CD8-positive, alpha-beta memory T cell (primary cell): Measurements from ENCODE around the gene LTBP1. TPM values are rescaled to one million over a fixed set of nuclear protein-coding genes. Genes with fewer than 3 reads are reported as not detected.

Source experiments
- CTCF ChIA-PET: fragments of 350-600 bp; sonication (Branson Sonifier 250); formaldehyde crosslinking; loops from one replicate; lab custom pipeline; 2021; ENCODE audit warnings: antibody characterized with exemption; lab: Charles Lee
- POLR2A ChIA-PET: fragments of 350-600 bp; sonication (Branson Sonifier 250); formaldehyde crosslinking; loops from one replicate; lab custom pipeline; 2021; ENCODE audit warnings: antibody characterized with exemption; lab: Charles Lee
- DNase-seq, 5 donors: peaks; one replicate each; pipeline versions ENCODE4 v3.0.0 to v3.0.0-alpha.2; 2020 to 2022; ENCODE audit warnings: mixed read lengths in 1 of 5
- H3K27ac ChIP-seq: one replicate; pipeline ENCODE4 v1.7.0; 2013; ENCODE audit warnings: low read depth, mild to moderate bottlenecking, low read length, moderate library complexity
- H3K27me3 ChIP-seq: 2 replicates; pipeline ENCODE4 v1.7.0; 2013; ENCODE audit warnings: low read length, mild to moderate bottlenecking; ENCODE audit not compliant: insufficient read depth, poor library complexity, severe bottlenecking
- H3K36me3 ChIP-seq: 2 replicates; pipeline ENCODE4 v1.7.0; 2013; ENCODE audit warnings: mild to moderate bottlenecking, low read length, moderate library complexity; ENCODE audit not compliant: insufficient read depth
- H3K4me1 ChIP-seq: 2 replicates; pipeline ENCODE4 v1.7.0; 2013; ENCODE audit warnings: mild to moderate bottlenecking, low read length, moderate library complexity; ENCODE audit not compliant: insufficient read depth
- H3K4me3 ChIP-seq: 2 replicates; pipeline ENCODE4 v1.7.0; 2013; ENCODE audit warnings: mild to moderate bottlenecking, low read length
- H3K9me3 ChIP-seq: 2 replicates; pipeline ENCODE4 v1.7.0; 2013; ENCODE audit warnings: mild to moderate bottlenecking, low read length
- H3K27ac Mint-ChIP-seq, 8 donors: one replicate each; pipeline ENCODE4 v1.8.0; 2020 to 2021; ENCODE audit warnings: mixed read lengths in 8 of 8, mild to moderate bottlenecking in 6 of 8, inconsistent platforms in 3 of 8, moderate library complexity in 3 of 8
- H3K27me3 Mint-ChIP-seq, 2 donors: one replicate each; pipeline ENCODE4 v1.8.0; 2020 to 2021; ENCODE audit warnings: mixed read lengths in 2 of 2, mild to moderate bottlenecking in 1 of 2, moderate library complexity in 1 of 2
- H3K36me3 Mint-ChIP-seq, 3 donors: one replicate each; pipeline ENCODE4 v1.8.0; 2020 to 2021; ENCODE audit warnings: mixed read lengths in 3 of 3, inconsistent platforms in 1 of 3, mild to moderate bottlenecking in 1 of 3
- H3K4me1 Mint-ChIP-seq, 3 donors: one replicate each; pipeline ENCODE4 v1.8.0; 2020 to 2021; ENCODE audit warnings: mixed read lengths in 3 of 3, inconsistent platforms in 1 of 3, mild to moderate bottlenecking in 1 of 3
- H3K4me3 Mint-ChIP-seq, 7 donors: one replicate each; pipeline ENCODE4 v1.8.0; 2020 to 2021; ENCODE audit warnings: mixed read lengths in 7 of 7, mild to moderate bottlenecking in 6 of 7, moderate library complexity in 4 of 7, inconsistent platforms in 2 of 7
- H3K9me3 Mint-ChIP-seq, 5 donors: one replicate each; pipeline ENCODE4 v1.8.0; 2020 to 2022; ENCODE audit warnings: mixed read lengths in 5 of 5, mild to moderate bottlenecking in 3 of 5, moderate library complexity in 2 of 5, inconsistent platforms in 1 of 5
- polyA plus RNA-seq: library from polyadenylated mRNA; unstranded; fragments of 300-500 nt; fragmentation: Illumina TruSeq; gene quantifications from one replicate; pipeline ENCODE4 v1.2.3, GENCODE V29; 2021
- total RNA-seq, 2 experiments: library from RNA; stranded (reverse); gene quantifications; one replicate each; pipeline ENCODE4 v1.2.3, GENCODE V29; 2021

The LTBP1 gene
- total and polyA plus RNA-seq, 3 experiments from 2014 or later, result not detected

GRCh38 chr2:33136566-33136965 lies 189.8 kb downstream of the LTBP1 start:
- ChIA-PET POLR2A (no interaction called here), CTCF (no interaction called here)
- Mint-ChIP-seq H3K4me3 (no peak overlapping the region), H3K9me3 (no peaks in the 10 kb centered on the region), H3K27me3 (peaks cover 6 to 23% of the 10 kb centered on the region in 2 donors), H3K27ac (no peak overlapping the region), H3K36me3 (no peaks in the 10 kb centered on the region), H3K4me1 (no peaks in the 10 kb centered on the region)
- no peak overlapping the region for H3K4me3 ChIP-seq
- no peaks in the 10 kb centered on the region for H3K4me1 ChIP-seq
- H3K9me3 ChIP-seq, result no peaks in the 10 kb centered on the region
- H3K36me3 ChIP-seq, result no peaks in the 10 kb centered on the region
- no peaks in the 10 kb centered on the region for H3K27me3 ChIP-seq
- no peak for DNase-seq
- no peak overlapping the region for H3K27ac ChIP-seq

DNA sequence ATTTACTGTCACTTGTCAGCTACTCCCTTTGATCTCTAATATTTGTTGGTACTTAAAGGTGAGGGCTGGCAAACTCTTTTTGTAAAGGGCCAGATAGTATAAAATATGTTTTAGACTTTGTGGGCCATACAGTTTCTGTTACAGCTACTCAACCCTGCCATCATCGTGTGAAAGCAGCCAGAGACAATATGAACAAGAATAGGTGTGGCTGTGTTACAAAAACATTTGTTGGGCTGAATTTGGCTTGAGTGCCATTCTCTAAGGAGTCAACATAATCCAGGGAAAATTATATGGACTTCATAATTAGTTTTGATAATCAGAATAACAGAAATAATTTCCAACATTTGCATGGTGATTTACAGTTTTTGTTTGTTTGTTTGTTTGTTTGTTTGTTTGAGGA lies 190.6 kb downstream of the LTBP1 start:
- DNase-seq, result no peak
- no peaks in the 10 kb centered on the region for H3K36me3 Mint-ChIP-seq
- CTCF ChIA-PET, result no interaction called here
- no peaks in the 10 kb centered on the region for H3K9me3 Mint-ChIP-seq
- no peaks in the 10 kb centered on the region for H3K36me3 ChIP-seq
- H3K4me3 ChIP-seq, result no peak overlapping the region
- no peaks in the 10 kb centered on the region for H3K27me3 ChIP-seq
- no peak overlapping the region for H3K27ac ChIP-seq
- POLR2A ChIA-PET, result no interaction called here
- no peak overlapping the region for H3K27ac Mint-ChIP-seq
- H3K4me1 ChIP-seq, result no peaks in the 10 kb centered on the region
- H3K4me1 Mint-ChIP-seq, result no peaks in the 10 kb centered on the region
- no peak overlapping the region for H3K4me3 Mint-ChIP-seq
- peaks cover 6 to 25% of the 10 kb centered on the region in 2 donors for H3K27me3 Mint-ChIP-seq
- no peaks in the 10 kb centered on the region for H3K9me3 ChIP-seq

- Mint-ChIP-seq H3K27me3 (peaks cover 2 to 22% of the 10 kb centered on the region in 2 donors), H3K9me3 (no peaks in the 10 kb centered on the region), H3K4me3 (no peak overlapping the region), H3K4me1 (no peaks in the 10 kb centered on the region), H3K27ac (no peak overlapping the region), H3K36me3 (no peaks in the 10 kb centered on the region)
- no peak overlapping the region for H3K27ac ChIP-seq
- no peak for DNase-seq
- H3K27me3 ChIP-seq, result no peaks in the 10 kb centered on the region
- H3K9me3 ChIP-seq, result no peaks in the 10 kb centered on the region
- POLR2A ChIA-PET, result no interaction called here
- no peaks in the 10 kb centered on the region for H3K4me1 ChIP-seq
- CTCF ChIA-PET, result no interaction called here
- no peak overlapping the region for H3K4me3 ChIP-seq
- no peaks in the 10 kb centered on the region for H3K36me3 ChIP-seq
Measured at GRCh38 chr2:33139949-33140348, 193.2 kb downstream of the LTBP1 start.

- no peaks in the 10 kb centered on the region for H3K4me1 ChIP-seq
- no peak overlapping the region for H3K27ac ChIP-seq
- Mint-ChIP-seq H3K27ac (no peak overlapping the region), H3K4me3 (no peak overlapping the region), H3K4me1 (no peaks in the 10 kb centered on the region), H3K27me3 (peaks cover 2 to 16% of the 10 kb centered on the region in 2 donors), H3K36me3 (no peaks in the 10 kb centered on the region), H3K9me3 (no peaks in the 10 kb centered on the region)
- H3K4me3 ChIP-seq, result no peak overlapping the region
- no peaks in the 10 kb centered on the region for H3K9me3 ChIP-seq
- ChIA-PET CTCF (no interaction called here), POLR2A (no interaction called here)
- no peaks in the 10 kb centered on the region for H3K27me3 ChIP-seq
- no peak for DNase-seq
- H3K36me3 ChIP-seq, result no peaks in the 10 kb centered on the region
Measured at GRCh38 chr2:33141476-33141875, 194.7 kb downstream of the LTBP1 start.

GRCh38 chr2:33142810-33143209 lies 196.1 kb downstream of the LTBP1 start:
- H3K27ac Mint-ChIP-seq, result no peak overlapping the region
- no peaks in the 10 kb centered on the region for H3K36me3 Mint-ChIP-seq
- H3K36me3 ChIP-seq, result no peaks in the 10 kb centered on the region
- no peaks in the 10 kb centered on the region for H3K4me1 ChIP-seq
- no peaks in the 10 kb centered on the region for H3K27me3 ChIP-seq
- H3K4me3 Mint-ChIP-seq, result no peak overlapping the region
- H3K9me3 Mint-ChIP-seq, result no peaks in the 10 kb centered on the region
- peaks cover 3 to 16% of the 10 kb centered on the region in 2 donors for H3K27me3 Mint-ChIP-seq
- no peak overlapping the region for H3K4me3 ChIP-seq
- no peak overlapping the region for H3K27ac ChIP-seq
- ChIA-PET CTCF (no interaction called here), POLR2A (no interaction called here)
- no peaks in the 10 kb centered on the region for H3K9me3 ChIP-seq
- DNase-seq, result no peak
- no peaks in the 10 kb centered on the region for H3K4me1 Mint-ChIP-seq

DNA sequence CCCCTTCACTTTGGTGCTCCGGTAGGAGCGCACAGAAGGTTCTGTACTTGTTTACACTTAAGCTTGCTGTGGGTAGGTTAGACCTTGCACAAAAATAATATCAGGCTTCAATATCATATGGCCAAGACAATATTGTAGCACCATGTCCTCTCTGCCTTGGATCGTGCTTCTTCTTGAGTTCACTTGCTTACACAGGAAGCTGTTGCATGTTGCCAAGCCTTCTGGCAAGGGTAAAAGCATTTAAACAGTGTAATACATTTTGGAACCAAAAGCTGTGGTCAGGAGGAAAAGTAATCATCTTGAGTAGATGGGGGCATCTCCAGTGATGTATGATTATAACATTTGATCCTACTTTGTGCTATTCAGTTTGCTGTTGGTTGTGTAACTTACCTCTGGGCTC lies 197.5 kb downstream of the LTBP1 start:
- CTCF ChIA-PET, result no interaction called here
- no peaks in the 10 kb centered on the region for H3K36me3 Mint-ChIP-seq
- H3K36me3 ChIP-seq, result no peaks in the 10 kb centered on the region

GRCh38 chr2:33145459-33145858 lies 198.7 kb downstream of the LTBP1 start:
- CTCF ChIA-PET, result no interaction called here
- Mint-ChIP-seq H3K27me3 (peaks cover 4 to 8% of the 10 kb centered on the region in 2 donors), H3K4me1 (no peaks in the 10 kb centered on the region), H3K4me3 (no peak overlapping the region), H3K36me3 (no peaks in the 10 kb centered on the region), H3K9me3 (no peaks in the 10 kb centered on the region), H3K27ac (no peak overlapping the region)
- Histone ChIP-seq H3K27me3 (no peaks in the 10 kb centered on the region), H3K4me3 (no peak overlapping the region), H3K9me3 (no peaks in the 10 kb centered on the region), H3K4me1 (no peaks in the 10 kb centered on the region), H3K27ac (no peak overlapping the region), H3K36me3 (no peaks in the 10 kb centered on the region)
- POLR2A ChIA-PET, result no interaction called here
- no peak for DNase-seq

More for the DNA sequence above, 197.5 kb downstream of the LTBP1 start:
- no peaks in the 10 kb centered on the region for H3K4me1 Mint-ChIP-seq
- no peaks in the 10 kb centered on the region for H3K9me3 ChIP-seq
- H3K27me3 Mint-ChIP-seq, result peaks cover 3 to 16% of the 10 kb centered on the region in 2 donors
- no peaks in the 10 kb centered on the region for H3K9me3 Mint-ChIP-seq
- no peak overlapping the region for H3K4me3 Mint-ChIP-seq
- no peak for DNase-seq
- no peak overlapping the region for H3K27ac ChIP-seq
- no peak overlapping the region for H3K4me3 ChIP-seq
- no peaks in the 10 kb centered on the region for H3K27me3 ChIP-seq
- POLR2A ChIA-PET, result no interaction called here
- no peaks in the 10 kb centered on the region for H3K4me1 ChIP-seq
- no peak overlapping the region for H3K27ac Mint-ChIP-seq

DNA sequence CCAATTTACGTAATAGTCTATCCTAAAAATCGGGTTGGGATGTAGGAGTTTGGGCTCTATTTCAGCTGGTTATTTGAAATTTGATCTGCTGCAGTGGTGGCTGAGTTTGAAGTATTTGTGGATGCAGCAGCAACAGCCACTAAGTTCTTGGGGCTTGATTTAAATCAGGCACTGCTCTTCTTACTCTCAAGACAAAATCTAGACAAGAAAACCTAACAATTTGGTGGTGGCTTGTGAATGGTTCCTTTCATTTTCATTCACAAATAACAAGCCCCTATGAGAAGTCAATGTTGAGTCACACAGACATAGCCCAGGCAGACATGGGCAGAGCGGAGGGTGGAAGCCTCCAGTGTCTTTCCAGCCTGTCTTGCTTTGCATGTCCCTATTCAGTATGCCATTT lies 199.3 kb downstream of the LTBP1 start:
- Histone ChIP-seq H3K36me3 (no peaks in the 10 kb centered on the region), H3K27ac (no peak overlapping the region), H3K4me1 (no peaks in the 10 kb centered on the region), H3K4me3 (no peak overlapping the region), H3K27me3 (no peaks in the 10 kb centered on the region), H3K9me3 (no peaks in the 10 kb centered on the region)
- H3K9me3 Mint-ChIP-seq, result no peaks in the 10 kb centered on the region
- H3K27ac Mint-ChIP-seq, result no peak overlapping the region
- no peak overlapping the region for H3K4me3 Mint-ChIP-seq
- H3K4me1 Mint-ChIP-seq, result no peaks in the 10 kb centered on the region
- no peaks in the 10 kb centered on the region for H3K36me3 Mint-ChIP-seq
- peaks cover 4 to 5% of the 10 kb centered on the region in 2 donors for H3K27me3 Mint-ChIP-seq
- no peak for DNase-seq
- ChIA-PET POLR2A (no interaction called here), CTCF (no interaction called here)

GRCh38 chr2:33153008-33153407 lies 206.3 kb downstream of the LTBP1 start:
- CTCF ChIA-PET, result no interaction called here
- no peak for DNase-seq
- Mint-ChIP-seq H3K36me3 (no peaks in the 10 kb centered on the region), H3K27me3 (peaks cover 1 to 3% of the 10 kb centered on the region in 2 donors), H3K9me3 (no peaks in the 10 kb centered on the region), H3K4me3 (no peak overlapping the region), H3K27ac (no peak overlapping the region), H3K4me1 (no peaks in the 10 kb centered on the region)
- Histone ChIP-seq H3K36me3 (no peaks in the 10 kb centered on the region), H3K9me3 (no peaks in the 10 kb centered on the region), H3K27ac (no peak overlapping the region), H3K4me1 (no peaks in the 10 kb centered on the region), H3K4me3 (no peak overlapping the region), H3K27me3 (no peaks in the 10 kb centered on the region)
- POLR2A ChIA-PET, result no interaction called here
